Stimulated activated CD8-positive, alpha-beta memory T cell treated with anti-CD3 and anti-CD28 coated beads, Interleukin-2, amount 100 ng/mL, for 1 hour (primary cell): Measurements from ENCODE around the gene ARMH4.
"Not testable (repeated sequence)": the region's sequence is repeated elsewhere in the genome, so short reads cannot be mapped to it uniquely, and the experiment has no call there.

Source experiments
- DNase-seq, 2 donors: peaks; one replicate each; pipeline ENCODE4 v3.0.0-alpha.2; 2020; ENCODE audit warnings: low read depth in 2 of 2

Gene ARMH4

DNA sequence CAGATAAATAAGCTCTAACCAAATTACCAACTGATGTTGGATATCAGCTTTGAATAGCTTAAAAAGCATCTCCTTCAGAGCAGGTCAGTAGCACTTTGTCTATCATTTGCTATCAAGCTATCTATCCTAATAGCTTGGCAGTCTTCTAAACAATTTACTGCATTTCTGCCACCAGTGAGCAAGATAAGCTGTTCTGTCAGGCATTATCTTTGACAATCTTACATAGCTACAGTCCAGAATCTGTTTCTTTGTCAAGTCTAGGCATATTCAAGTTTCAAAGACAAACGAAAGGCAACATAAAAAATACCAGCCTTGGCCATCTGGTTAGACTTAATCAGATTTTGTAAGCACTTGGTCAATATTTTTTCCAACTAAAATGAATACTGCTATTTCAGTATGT, 5.6 kb downstream of the ARMH4 start:
- DNase-seq, result no peak

DNA sequence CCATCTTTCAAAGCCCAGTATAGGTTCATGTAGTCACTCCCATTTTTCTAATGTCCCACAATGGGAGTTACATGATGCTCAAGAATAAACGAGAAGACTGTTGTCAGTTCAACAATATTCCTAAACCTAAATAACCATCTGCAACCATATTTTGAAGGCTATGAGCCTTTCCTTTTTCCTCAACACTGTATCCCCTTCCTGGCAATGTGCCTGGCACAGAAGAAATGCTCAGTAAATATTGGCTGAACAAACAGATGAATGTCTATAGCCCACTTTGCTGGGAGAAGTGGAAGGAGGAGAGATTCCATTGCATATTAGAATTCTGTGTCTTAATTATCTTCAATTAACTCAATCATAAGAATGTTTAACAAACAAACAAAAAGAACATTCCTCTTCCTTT, 6.1 kb downstream of the ARMH4 start:
- DNase-seq, result no peak

DNA sequence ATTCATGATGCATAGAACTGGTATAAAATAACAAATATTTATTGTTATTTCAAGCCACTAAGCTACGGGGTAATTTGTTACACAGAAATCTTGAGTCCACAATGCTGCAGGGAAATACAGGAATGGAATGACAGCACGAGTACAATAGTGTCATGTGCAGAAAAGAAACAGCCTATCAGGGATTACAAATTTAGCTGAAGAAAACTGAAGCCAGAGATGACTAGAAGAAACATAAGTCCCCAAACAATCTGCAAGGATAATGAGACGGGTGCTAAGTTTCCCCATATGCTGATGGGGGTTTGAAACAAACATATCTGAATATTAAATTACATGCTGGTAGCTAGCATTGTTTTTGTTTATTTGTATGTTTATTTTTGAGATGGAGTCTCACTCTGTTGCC, 8.9 kb downstream of the ARMH4 start:
- no peak for DNase-seq

DNA sequence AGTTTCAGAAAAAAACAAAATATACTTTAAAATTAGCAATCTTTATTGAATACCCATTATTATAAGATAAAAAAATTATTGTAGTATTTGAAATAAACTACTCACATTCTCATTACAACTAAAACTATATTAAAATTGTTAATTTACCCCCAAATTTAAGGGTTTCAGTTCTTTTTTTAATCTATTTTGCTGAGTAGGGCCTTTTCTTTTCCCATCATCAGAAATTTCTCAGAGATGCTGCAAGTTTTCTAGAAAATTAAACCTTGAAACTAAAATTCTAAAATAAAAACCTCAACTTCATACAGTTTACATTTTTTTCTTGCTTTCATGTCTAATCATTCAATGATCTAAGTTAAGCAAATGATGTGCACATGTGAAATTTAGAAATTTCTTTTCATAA, 10.1 kb downstream of the ARMH4 start:
- no peak for DNase-seq

DNA sequence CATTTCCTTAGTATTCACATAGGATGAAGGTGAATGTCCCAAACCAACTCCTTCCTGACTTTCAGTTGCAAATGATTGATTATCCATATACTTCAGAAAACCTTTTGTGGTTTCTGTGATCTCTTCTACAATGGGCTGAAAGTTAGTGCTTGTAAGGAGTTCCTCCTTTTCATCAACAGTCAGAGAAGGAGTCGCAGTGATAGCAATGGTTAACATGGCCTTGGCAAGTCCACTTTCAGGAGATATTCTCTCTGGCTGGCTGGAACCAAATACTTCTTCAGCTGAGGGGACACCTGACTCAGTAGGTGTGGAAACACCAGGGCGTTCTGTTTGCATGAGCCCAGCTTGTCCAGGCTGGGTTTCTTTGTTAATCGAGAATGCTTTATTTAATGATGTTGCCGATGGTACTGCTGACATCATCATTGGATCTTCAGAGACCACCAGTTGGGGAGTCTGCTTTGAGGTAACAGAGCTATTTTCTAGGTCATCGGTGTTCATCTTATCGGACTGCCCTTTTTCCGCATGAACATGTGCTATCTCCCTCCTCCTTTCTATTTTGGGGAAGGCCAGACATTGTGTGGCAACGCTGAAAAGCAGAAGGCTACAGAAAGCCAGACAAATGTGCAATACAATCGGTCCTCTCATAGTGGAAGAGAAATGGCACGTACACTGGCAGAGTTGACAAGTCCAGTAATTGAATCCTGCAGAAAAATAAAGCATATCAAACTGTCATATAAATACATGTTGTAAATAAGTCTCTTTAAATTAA, 13.1 kb downstream of the ARMH4 start:
- no peak for DNase-seq

DNA sequence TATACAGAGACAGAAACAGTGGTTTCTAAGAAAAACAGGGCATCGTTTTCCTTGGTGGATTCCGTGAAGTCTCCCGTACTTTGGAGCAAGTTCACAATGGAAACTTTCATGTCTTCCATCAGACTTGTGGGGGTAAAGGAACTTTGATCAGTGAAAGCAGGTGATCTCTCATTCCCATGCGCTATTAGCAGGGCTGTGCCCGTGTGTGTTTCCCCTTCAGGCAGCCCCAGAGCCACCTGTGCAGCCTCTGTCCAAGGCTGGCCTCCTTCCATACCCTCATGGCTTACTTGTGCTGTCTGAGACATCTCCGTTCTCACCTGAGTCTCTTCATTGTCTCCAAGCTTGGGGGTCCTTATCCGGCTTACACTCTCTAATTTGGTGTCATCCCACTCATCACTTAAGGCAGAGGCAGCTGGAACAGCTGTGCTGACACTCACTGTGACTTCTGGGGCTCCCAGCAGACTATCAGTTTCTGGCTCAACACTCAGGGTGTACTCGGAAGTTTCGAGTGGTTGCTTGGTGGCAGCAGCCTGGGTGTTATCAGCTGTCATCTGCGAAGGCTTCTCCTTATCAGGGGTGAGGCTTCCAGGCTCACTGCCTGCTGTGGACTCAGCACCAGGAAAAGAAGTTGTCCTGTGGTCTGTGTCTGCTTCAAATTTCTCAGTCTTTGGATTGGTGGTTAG, 13.8 kb downstream of the ARMH4 start:
- no peak for DNase-seq

DNA sequence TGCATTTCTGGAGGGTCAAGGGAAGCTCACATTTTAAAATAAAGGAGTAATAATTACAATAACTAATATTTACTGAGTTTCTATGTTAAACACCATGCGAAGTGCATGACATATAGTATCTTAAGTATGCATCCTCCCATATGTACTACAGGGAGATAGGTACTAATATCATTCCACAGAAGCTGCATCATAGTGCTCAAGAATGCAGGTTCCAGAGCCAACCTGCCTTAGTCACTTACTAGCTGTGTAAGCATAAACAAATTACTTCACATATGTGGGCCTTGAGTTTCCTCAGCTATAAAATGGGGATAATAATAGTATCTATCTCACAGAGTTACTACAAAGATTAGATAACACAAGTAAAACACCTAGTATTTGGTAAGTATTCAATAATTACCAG, 18.3 kb downstream of the ARMH4 start:
- DNase-seq, result no peak

DNA sequence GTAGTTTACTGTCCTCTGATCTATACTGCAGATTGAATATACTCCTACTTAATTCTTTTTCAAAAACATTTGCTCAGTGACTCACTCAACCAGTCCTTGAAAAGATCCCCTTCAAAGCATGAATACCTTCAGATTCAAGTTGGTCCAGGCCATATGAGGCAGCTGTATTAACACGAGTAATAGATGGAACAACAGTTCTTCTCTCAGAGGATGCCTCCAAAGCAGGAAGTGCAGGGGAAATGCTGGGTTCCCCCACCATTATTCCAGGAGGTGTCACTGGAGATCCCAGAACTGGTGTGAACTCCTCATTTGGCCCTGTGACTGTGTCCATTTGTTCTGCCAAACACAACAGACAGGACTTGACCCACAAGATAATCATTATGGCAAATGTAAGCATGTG, 20.6 kb downstream of the ARMH4 start:
- DNase-seq, result no peak

DNA sequence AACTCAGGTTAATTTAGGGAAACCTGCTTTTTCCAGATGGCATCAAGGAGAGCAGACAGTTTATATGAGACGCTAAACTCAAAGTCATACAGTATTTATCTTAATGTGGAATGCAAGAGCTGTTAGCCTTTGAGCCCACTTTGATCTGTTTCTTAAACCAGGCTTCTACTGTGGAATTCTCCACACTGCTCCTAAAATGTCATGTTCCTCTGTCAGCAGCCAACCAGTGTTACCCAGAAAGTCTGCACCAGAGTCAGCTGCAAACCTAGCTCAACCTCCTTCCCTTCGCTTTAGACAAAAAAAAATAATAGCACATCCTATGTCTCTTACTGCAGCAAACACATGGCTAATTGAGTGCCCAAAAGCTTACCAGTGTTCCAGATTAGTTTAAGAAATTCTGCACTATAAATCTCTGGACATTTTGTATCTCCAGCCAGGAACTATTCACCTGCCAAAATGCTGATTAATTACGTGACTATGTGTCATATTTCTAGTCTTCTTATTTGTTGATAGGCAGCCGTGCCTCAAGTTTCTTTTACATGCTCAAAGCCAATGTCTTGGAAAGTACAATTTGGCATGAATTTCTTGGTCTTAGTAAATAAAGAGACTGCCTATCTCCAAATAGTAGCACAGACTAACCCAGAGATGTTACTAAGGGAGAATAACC, 21.8 kb downstream of the ARMH4 start:
- DNase-seq, result no peak

DNA sequence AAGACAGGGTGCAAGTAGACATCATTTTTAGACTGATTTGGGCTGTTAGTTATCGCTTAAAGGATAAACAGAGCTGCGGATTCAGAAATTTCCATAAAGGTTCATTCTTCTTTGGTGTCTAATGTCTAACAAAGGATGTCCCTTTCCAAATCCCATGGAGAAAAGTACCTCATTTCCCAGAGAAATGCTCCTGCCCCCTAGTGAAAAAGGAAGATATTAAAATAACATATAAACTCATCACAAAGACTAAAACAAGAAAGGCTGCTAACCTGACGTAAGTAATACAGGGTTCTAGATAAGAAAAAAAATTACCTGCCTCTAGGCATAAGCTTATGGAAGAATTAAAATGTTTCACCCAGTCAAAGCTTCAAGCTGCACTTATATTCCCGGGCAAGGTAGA, 22.8 kb downstream of the ARMH4 start:
- no peak for DNase-seq

DNA sequence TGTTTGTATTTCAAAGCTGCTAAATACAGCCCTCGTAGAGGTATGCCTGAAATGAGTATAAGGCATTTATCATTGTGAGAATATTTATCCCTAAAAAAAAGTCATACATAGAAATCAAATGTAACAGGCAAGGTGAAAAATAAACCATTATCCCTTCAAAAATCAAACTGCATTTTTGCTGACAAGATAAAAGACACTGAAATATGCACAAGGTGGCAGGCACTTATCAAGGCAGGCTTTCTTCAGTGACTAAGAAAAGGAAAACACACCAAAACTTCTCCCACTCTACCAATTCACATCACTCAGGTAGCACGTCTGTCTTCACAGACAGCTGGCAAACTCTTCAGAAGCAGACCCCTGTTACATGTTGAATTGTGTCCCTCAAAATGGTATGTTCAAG, 23.6 kb downstream of the ARMH4 start:
- DNase-seq, result no peak

DNA sequence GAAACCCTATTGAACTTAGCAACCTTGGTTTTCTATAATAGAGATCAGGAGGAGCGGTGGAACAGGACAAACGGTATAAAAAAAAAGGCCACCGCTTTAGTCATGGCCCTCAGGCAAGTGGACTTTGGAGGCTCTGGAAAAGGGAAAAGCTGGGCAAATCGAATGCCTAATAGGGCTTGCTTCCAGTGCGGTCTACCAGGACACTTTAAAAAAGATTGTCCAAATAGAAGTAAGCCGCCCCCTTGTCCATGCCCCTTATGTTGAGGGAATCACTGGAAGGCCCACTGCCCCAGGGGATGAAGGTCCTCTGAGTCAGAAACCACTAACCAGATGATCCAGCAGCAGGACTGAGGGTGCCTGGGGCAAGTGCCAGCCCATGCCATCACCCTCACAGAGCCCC, 29.5 kb downstream of the ARMH4 start:
- not testable (repeated sequence) for DNase-seq

DNA sequence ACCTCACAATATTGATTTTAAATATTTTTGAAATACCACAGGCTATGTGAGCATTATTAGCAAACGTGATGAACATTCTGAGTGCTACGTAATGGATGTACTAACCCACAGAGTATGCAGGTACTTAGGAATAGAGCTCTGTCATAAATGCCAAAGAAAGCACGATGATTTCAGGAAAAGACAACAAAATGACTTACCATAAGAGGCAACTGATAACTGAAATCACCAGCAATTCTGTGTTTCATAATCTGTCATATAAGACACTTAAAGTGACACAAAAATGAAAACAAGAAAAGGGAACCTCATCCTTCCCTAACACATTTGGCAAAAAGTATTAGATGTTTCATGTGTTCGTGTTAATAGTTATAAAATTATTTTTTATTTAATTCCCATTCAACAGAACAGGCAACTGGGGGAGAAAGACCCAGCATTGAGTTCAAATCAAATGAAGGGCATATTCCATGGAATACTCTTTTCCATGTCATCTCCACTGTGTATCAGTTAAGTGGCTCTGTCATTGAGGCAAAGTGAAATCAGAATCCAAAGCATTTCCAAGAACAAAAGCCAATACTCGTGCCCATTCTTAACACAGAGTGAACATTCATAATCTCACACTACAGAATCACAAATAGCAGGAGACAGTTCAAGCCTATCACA, 30.4 kb downstream of the ARMH4 start:
- no peak for DNase-seq

DNA sequence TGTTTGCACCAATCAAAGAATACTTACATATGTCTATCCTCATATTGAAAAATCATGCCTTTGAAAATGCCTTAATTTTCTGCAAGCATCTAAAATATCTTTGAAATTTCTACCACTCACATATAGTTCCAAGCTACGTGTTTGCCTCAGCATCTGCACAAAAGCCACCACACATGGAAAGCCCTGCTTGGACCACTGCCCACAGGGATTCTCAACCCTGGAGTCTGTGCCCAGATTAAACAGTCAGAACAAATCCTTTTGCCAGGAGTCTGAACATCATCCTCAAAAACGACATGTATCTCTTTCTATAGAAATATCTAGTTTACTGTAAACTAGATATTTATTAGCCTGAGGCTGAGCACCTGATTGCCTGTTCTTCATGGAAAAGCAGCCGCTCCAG, 32.6 kb downstream of the ARMH4 start:
- no peak for DNase-seq

DNA sequence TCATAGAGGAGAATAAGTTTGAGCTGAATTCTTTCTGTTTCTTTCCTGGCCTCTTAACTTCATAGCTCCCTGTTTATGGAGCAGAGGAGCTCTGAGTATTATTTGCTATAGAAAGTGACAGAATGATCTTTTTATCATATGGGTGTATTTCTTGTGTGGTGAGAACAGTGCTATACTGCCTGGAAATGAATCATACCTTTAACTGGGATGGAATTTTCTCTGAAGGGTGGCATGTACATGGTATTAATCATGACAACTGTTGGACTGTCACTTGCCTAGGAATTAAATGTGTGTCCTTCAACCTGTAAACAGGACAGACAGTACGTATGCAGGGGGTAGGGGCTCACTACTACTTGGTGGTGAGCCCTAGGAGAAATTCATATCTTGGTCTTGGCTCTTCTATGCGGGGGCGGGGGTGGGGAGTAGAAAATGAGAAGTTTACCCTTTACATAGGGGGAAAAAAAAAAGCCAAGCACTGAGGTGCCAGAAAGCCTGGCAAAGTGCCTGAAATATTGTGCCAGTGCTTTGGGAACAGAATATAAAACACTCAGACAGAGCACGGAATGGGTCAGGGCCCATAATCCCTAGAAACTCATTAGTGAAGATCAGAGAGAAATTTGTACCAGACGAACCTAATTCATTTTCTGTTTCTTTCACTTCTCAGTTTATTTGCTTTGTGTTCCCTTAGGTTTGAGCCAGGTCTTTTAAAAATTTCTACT, 33.8 kb downstream of the ARMH4 start:
- no peak for DNase-seq

DNA sequence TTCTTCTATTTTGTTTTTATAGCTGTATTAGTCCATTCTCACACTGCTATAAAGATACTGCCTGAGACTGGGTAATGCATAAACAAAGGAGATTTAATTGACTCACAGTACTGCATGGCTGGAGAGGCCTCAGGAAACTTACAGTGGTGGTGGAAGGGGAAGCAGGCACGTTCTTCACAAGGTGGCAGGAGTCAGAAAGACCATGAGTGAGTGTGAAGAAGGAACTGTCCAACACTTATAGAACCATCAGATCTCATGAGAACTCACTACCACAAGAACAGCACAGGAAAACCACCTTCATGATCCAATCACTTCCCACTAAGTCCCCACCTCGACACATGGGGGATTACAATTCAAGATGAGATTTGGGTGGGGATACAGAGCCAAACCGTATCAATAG, 42.3 kb downstream of the ARMH4 start:
- no peak for DNase-seq

DNA sequence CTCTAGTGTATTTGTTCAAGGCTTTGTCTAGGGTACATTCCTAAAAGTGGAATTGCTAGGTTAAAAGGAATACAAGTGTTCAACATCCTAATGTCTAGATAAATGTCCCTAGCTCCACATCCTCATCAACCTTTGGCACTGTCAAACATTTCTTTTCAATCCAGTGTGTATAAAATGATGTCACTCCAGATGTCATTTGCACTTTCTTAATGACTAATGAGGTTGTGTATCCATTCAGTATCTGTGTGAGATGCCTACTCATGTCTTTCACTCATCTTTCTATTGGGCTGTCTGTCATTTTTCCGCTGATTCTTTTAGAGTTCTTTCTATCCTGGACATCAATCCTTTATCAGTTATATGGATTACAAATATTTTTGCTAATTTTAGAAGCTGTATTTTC, 43.3 kb downstream of the ARMH4 start:
- no peak for DNase-seq

DNA sequence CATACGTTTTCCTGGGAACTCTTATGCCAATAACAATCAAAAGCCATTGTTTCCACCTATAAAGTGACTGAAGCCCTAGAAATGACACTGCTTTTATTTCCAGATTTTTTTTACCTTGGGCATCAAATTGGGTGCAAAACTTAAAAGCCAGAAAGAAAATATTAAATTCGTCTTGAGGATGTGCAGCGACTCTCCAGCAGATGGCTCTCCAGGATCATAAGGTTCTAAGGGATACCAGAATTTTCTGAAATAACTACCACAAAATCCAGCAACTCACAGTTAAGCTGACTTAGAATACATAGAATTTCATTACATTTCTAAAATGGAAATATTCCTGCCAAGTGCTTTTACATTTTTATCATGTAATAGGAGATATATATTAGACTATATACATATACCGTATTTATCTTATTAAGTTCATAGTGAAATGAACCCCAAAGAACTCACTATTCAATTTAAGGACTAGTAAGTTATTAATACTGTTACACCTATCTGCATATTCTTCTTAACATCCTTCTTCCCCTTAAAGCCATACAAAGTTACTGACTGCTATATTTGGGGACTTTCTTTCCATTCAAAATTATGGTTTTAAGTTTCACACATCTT, 44.0 kb downstream of the ARMH4 start:
- no peak for DNase-seq

DNA sequence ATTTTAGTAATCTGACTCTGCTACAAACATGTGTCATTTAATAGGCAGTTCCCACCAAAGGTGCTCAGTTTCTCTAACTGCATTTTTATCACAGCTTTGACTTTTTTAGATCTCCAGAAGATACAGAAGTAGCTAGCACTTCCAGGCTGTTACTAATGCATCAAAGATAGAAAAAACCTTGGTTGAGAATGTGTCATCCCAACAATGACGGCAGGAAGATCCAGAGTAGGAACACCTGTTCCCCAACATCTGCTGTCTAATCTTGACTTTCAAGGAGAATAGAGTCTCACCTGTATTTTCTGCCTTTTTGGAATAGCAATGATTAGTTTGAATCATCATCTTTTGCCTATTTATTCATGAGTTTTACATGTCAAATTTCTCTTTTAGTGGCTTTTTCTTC, 45.0 kb downstream of the ARMH4 start:
- no peak for DNase-seq

DNA sequence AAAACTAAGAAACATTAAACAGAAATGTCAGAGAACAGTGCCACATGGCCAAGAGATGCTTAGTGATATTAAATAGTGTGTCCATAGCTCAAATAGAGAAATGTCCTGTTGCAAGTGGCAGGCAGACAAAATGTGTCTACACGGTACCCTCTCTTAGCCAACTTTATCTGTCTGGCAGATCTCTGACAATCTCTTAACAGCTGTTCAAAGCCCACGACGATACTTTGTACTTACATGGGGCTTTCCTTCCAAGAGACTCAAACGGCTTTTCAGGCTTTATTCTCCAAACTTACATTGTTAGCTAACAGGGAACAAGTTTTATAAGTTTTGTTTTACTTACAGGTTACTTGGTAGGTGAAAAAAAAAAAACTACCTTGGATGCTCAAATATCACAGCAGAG, 45.6 kb downstream of the ARMH4 start:
- no peak for DNase-seq

DNA sequence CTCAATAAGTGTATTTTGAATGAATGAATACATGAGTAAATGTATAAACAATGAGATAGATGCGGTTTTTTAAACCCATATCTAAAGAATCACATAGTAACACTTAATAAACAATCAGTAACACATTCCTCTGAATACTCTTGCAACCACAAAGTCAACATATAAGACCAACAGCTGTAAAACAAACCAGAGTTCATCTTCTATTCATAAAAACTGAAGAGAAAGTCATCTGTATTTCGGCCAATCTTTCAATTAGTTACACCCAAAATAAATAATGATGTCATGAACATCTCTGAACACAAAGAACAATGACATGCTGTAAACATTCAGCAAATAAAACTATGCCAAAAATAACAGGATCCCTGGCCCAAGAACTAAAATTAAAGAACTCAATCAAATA, 47.2 kb downstream of the ARMH4 start:
- no peak for DNase-seq
